Peyer's patch (tissue), 4 donors: ENCODE measurements around the gene TNFRSF19. TPM values are rescaled to one million over a fixed set of nuclear protein-coding genes. Genes with fewer than 3 reads are reported as not detected.

Experiments
- DNase-seq, 3 donors: peaks; one replicate each; pipeline ENCODE4 v3.0.0-alpha.2; 2017 to 2019
- H3K27ac ChIP-seq, 4 donors: fragments of 200-600 bp; sonication (generic); one replicate each; pipeline ENCODE4 v1.5.1; 2016 to 2019
- H3K27me3 ChIP-seq, 2 donors: fragments of 200-600 bp; sonication (generic); one replicate each; pipeline ENCODE4 v1.5.1; 2019
- H3K36me3 ChIP-seq, 3 donors: fragments of 200-600 bp; sonication (generic); one replicate each; pipeline ENCODE4 v1.5.1; 2016 to 2019
- H3K4me1 ChIP-seq, 4 donors: fragments of 200-600 bp; sonication (generic); one replicate each; pipeline ENCODE4 v1.5.1; 2016 to 2019
- H3K4me3 ChIP-seq, 4 donors: fragments of 200-600 bp; sonication (generic); 1 replicate in 3 of 4; 2 replicates in 1 of 4; pipeline ENCODE4 v1.5.1; 2016 to 2019; ENCODE audit warnings: mild to moderate bottlenecking in 1 of 4
- H3K9me3 ChIP-seq, 4 donors: fragments of 200-600 bp; sonication (generic); one replicate each; pipeline ENCODE4 v1.5.1; 2016 to 2019; ENCODE audit warnings: mild to moderate bottlenecking in 1 of 4
- CTCF ChIP-seq, 6 experiments: fragments of 450-650 bp in 4 of 6; fragments of 200-600 bp in 2 of 6; sonication (generic) in 1 of 6; IDR thresholded peaks; one replicate each; pipeline ENCODE4 v1.5.1; 2017 to 2019; ENCODE audit warnings: antibody characterized with exemption in 6 of 6, mild to moderate bottlenecking in 3 of 6, moderate library complexity in 1 of 6
- POLR2A ChIP-seq, 2 donors: fragments of 450-650 bp; IDR thresholded peaks; one replicate each; pipeline ENCODE4 v1.5.1; 2017; ENCODE audit warnings: antibody characterized with exemption in 2 of 2, mild to moderate bottlenecking in 2 of 2, moderate library complexity in 2 of 2
- total RNA-seq, 4 donors: library from RNA; depleted of rRNA; stranded (reverse); fragments of >200 nt; gene quantifications; one replicate each; pipeline ENCODE4 v1.1.0, GENCODE V29; 2016

Gene TNFRSF19
- total RNA-seq, 4 donors from 2014 or later = 0.94 to 1.7 (median 1.2) TPM; not detected in 1

GRCh38 chr13:23656637-23657371, 86.6 kb downstream of the TNFRSF19 start:
- Histone ChIP-seq H3K9me3 (no peaks in the 10 kb centered on the region), H3K27ac (no peak overlapping the region), H3K4me1 (no peaks in the 10 kb centered on the region), H3K27me3 (no peaks in the 10 kb centered on the region), H3K4me3 (no peak overlapping the region), H3K36me3 (no peaks in the 10 kb centered on the region)
- no peak for DNase-seq
- TF ChIP-seq POLR2A (IDR thresholded peaks at IDR 0.05) = no peak
- TF ChIP-seq CTCF (IDR thresholded peaks at IDR 0.05) = no peak

GRCh38 chr13:23658929-23659541, 88.8 kb downstream of the TNFRSF19 start:
- Histone ChIP-seq H3K27me3 (no peaks in the 10 kb centered on the region), H3K27ac (no peak overlapping the region), H3K36me3 (no peaks in the 10 kb centered on the region), H3K4me3 (no peak overlapping the region), H3K9me3 (no peaks in the 10 kb centered on the region), H3K4me1 (no peaks in the 10 kb centered on the region)
- TF ChIP-seq POLR2A (IDR thresholded peaks at IDR 0.05) = no peak
- no peak for TF ChIP-seq CTCF (IDR thresholded peaks at IDR 0.05)
- no peak for DNase-seq

- H3K9me3 ChIP-seq = no peaks in the 10 kb centered on the region
- no peaks in the 10 kb centered on the region for H3K36me3 ChIP-seq
- H3K4me3 ChIP-seq = no peak overlapping the region
- H3K27me3 ChIP-seq = no peaks in the 10 kb centered on the region
- no peak for DNase-seq
- H3K27ac ChIP-seq = no peak overlapping the region
- H3K4me1 ChIP-seq = no peaks in the 10 kb centered on the region
- no peak for TF ChIP-seq POLR2A (IDR thresholded peaks at IDR 0.05)
- TF ChIP-seq CTCF (IDR thresholded peaks at IDR 0.05) = no peak
Measured at GRCh38 chr13:23660249-23660648, 90.0 kb downstream of the TNFRSF19 start.

- TF ChIP-seq CTCF (IDR thresholded peaks at IDR 0.05) = no peak
- Histone ChIP-seq H3K4me3 (no peak overlapping the region), H3K9me3 (no peaks in the 10 kb centered on the region), H3K36me3 (no peaks in the 10 kb centered on the region), H3K27me3 (no peaks in the 10 kb centered on the region), H3K27ac (no peak overlapping the region), H3K4me1 (no peaks in the 10 kb centered on the region)
- no peak for DNase-seq
Measured at GRCh38 chr13:23666582-23666981, 96.4 kb downstream of the TNFRSF19 start.

GRCh38 chr13:23667750-23668149, 97.5 kb downstream of the TNFRSF19 start:
- Histone ChIP-seq H3K4me3 (no peak overlapping the region), H3K4me1 (no peaks in the 10 kb centered on the region), H3K36me3 (no peaks in the 10 kb centered on the region), H3K27ac (no peak overlapping the region), H3K9me3 (no peaks in the 10 kb centered on the region), H3K27me3 (no peaks in the 10 kb centered on the region)
- TF ChIP-seq POLR2A (IDR thresholded peaks at IDR 0.05) (no peak), CTCF (IDR thresholded peaks at IDR 0.05) (no peak)
- DNase-seq = no peak
